Gastroesophageal sphincter (tissue), 3 donors: ENCODE results near the gene XRCC5.

Source experiments
- CTCF ChIP-seq, 4 experiments: fragments of 200-600 bp in 2 of 4; fragments of 450-650 bp in 2 of 4; sonication (generic) in 1 of 4; IDR thresholded peaks; one replicate each; pipeline ENCODE4 v1.5.1; 2017 to 2019; ENCODE audit warnings: antibody characterized with exemption in 4 of 4, mild to moderate bottlenecking in 2 of 4, moderate library complexity in 2 of 4
- EP300 ChIP-seq: sonication (generic); formaldehyde crosslinking; IDR thresholded peaks from one replicate; pipeline ENCODE4 v1.6.1; 2017; ENCODE audit warnings: antibody characterized with exemption, mild to moderate bottlenecking
- POLR2A ChIP-seq, 2 donors: fragments of 450-650 bp; IDR thresholded peaks; one replicate each; pipeline ENCODE4 v1.6.1; 2017; ENCODE audit warnings: antibody characterized with exemption in 2 of 2, mild to moderate bottlenecking in 2 of 2, moderate library complexity in 1 of 2
- POLR2AphosphoS5 ChIP-seq: sonication (generic); formaldehyde crosslinking; IDR thresholded peaks from one replicate; pipeline ENCODE4 v1.6.1; 2017; ENCODE audit warnings: antibody characterized with exemption

- TF ChIP-seq EP300 = no peak
- TF ChIP-seq POLR2AphosphoS5 = no peak
- no peak for TF ChIP-seq CTCF (IDR thresholded peaks at IDR 0.05)
- TF ChIP-seq POLR2A (IDR thresholded peaks at IDR 0.05) = no peak
These were observed 122.7 kb downstream of the XRCC5 start for GRCh38 chr2:216231867-216232266.
